Type B pancreatic cell (in vitro differentiated cells): ENCODE measurements around the gene C3orf70. TPM values are rescaled to one million over a fixed set of nuclear protein-coding genes. Genes with fewer than 3 reads are reported as not detected.
"Not testable (repeated sequence)": the region's sequence is repeated elsewhere in the genome, so short reads cannot be mapped to it uniquely, and the experiment has no call there.

Source experiments
- DNase-seq: peaks from one replicate; pipeline ENCODE4 v3.0.0; 2021; ENCODE audit warnings: mixed read lengths; ENCODE audit not compliant: unreplicated experiment; ENCODE audit errors: extremely low spot score
- H3K27ac Mint-ChIP-seq: 2 replicates; pipeline ENCODE4 v1.8.0; 2021; ENCODE audit warnings: mild to moderate bottlenecking, mixed read lengths
- H3K27me3 Mint-ChIP-seq: 2 replicates; pipeline ENCODE4 v1.8.0; 2021; ENCODE audit warnings: mixed read lengths
- H3K36me3 Mint-ChIP-seq: 2 replicates; pipeline ENCODE4 v1.8.0; 2021; ENCODE audit warnings: mixed read lengths
- H3K4me1 Mint-ChIP-seq: one replicate; pipeline ENCODE4 v1.8.0; 2021; ENCODE audit warnings: mixed read lengths; ENCODE audit not compliant: unreplicated experiment
- H3K4me3 Mint-ChIP-seq: 2 replicates; pipeline ENCODE4 v1.8.0; 2021; ENCODE audit warnings: mild to moderate bottlenecking, mixed read lengths
- H3K9me3 Mint-ChIP-seq: 2 replicates; pipeline ENCODE4 v1.8.0; 2021; ENCODE audit warnings: mixed read lengths
- total RNA-seq: library from RNA; stranded (reverse); gene quantifications from 2 replicates; pipeline ENCODE4 v1.2.1, GENCODE V29; 2021; ENCODE audit warnings: low replicate concordance
- TF ChIP-seq, protein P1 (sequence below): fragments of 200-600 bp; sonication (generic); conservative IDR thresholded peaks from 2 replicates; pipeline ENCODE4 v1.5.0; 2021; ENCODE audit warnings: antibody characterized with exemption, mild to moderate bottlenecking

The C3orf70 gene
- total RNA-seq, 1 donor from 2014 or later, result 4.1 TPM

DNA sequence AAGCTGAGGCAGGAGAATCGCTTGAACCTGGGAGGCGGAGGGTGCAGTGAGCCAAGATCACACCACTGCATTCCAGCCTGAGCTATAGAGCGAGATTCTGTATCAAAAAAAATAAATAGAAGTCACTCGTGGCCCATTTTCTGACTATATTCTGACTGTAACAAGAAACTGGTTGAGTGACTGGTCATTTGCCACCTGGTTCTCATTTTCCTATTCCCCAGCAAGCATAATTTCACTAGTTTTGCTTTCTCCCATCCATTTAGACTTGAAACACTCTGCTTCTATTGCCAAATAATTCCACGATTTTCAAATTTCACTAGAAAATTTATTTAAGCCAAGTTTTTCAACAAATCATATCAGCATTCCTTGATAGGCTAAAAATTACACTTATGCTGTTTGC, 40.7 kb downstream of the C3orf70 start:
- Mint-ChIP-seq H3K9me3 (no peaks in the 10 kb centered on the region), H3K4me3 (no peak overlapping the region), H3K27ac (no peak overlapping the region), H3K4me1 (peaks cover 4% of the 10 kb centered on the region), H3K27me3 (no peaks in the 10 kb centered on the region), H3K36me3 (no peaks in the 10 kb centered on the region)
- TF ChIP-seq, protein P1, sequence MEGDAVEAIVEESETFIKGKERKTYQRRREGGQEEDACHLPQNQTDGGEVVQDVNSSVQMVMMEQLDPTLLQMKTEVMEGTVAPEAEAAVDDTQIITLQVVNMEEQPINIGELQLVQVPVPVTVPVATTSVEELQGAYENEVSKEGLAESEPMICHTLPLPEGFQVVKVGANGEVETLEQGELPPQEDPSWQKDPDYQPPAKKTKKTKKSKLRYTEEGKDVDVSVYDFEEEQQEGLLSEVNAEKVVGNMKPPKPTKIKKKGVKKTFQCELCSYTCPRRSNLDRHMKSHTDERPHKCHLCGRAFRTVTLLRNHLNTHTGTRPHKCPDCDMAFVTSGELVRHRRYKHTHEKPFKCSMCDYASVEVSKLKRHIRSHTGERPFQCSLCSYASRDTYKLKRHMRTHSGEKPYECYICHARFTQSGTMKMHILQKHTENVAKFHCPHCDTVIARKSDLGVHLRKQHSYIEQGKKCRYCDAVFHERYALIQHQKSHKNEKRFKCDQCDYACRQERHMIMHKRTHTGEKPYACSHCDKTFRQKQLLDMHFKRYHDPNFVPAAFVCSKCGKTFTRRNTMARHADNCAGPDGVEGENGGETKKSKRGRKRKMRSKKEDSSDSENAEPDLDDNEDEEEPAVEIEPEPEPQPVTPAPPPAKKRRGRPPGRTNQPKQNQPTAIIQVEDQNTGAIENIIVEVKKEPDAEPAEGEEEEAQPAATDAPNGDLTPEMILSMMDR, result no peak
- no peak for DNase-seq

DNA sequence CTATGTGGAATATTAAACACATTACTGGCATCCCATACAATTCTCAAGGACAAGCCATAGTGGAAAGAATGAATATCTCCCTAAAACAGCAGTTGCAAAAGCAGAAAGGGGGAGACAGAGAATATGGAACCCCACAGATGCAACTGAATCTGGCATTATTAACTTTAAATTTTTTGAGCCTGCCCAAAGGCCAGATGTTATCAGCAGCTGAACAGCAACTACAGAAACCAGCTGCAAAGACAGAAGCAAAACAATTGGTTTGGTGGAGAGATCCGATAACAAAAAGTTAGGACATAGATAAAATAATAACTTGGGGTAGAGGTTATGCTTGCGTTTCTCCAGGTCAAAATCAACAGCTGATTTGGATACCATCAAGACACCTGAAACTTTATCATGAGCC, 43.8 kb downstream of the C3orf70 start:
- H3K4me1 Mint-ChIP-seq, H3K27me3 Mint-ChIP-seq, H3K36me3 Mint-ChIP-seq, H3K4me3 Mint-ChIP-seq, DNase-seq, H3K27ac Mint-ChIP-seq, H3K9me3 Mint-ChIP-seq: not testable (repeated sequence)

DNA sequence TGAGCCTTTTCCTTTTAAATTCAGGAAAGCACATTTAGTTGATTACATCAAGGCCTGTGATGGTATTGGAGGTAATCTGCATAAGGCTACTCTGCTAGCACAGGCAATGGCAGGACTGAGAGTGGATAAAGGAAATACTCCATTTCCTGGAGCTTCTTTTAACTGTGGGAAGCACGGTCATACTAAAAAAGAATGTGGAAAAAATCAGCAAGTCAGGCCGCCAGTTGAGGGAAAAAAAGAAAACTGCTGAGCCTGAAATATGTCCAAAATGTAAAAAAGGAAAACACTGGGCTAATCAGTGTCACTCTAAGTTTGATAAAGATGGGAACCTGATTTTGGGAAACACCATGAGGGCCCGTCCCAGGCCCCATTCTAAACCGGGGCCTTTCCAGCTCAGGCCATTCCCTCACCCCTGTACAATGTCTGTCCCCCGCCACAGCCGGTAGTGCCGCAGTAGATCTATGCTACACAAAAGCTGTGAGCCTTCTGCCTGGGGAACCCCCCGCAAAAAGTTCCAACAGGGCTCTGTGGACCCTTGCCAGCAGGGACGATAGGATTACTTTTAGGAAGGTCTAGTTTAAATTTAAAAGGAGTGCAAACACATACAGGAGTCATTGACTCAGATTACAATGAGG, 46.5 kb downstream of the C3orf70 start:
- H3K27ac Mint-ChIP-seq, H3K4me1 Mint-ChIP-seq, DNase-seq, H3K27me3 Mint-ChIP-seq, H3K36me3 Mint-ChIP-seq, H3K4me3 Mint-ChIP-seq, H3K9me3 Mint-ChIP-seq: not testable (repeated sequence)

DNA sequence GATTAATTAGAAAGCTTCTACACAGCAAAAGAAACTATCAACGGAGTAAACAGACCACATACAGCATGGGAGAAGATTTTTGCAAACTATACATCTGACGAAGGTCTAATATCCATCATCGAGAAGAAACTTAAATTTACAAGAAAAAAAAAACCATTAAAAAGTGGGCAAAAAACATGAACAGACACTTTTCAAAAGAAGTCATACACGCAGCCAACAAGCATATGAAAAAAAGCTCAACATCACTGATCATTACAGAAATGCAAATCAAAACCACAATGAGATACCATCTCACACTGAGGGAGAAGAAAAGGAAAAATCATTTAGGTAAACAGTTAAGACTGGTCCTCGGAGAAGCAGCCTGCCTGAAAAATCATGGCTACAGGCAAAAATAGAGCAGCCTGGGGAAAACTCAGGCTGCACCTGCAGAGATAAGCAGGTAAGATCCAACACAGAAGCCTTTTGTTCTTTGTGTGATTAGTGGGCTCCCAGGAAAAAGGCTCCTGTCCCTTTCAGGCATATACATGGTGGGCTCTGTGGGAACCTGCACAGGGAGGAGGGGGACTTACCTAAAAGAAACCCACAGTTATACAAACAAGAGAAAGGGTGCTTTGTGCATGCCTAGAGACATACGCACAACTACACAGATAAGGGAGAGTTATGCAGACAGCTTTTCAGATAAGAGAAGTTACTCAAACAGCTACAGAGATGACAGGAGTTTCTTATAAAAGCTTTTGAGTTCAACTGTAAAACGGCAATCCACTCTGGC, 49.3 kb downstream of the C3orf70 start:
- TF ChIP-seq, protein P1, result no peak

DNA sequence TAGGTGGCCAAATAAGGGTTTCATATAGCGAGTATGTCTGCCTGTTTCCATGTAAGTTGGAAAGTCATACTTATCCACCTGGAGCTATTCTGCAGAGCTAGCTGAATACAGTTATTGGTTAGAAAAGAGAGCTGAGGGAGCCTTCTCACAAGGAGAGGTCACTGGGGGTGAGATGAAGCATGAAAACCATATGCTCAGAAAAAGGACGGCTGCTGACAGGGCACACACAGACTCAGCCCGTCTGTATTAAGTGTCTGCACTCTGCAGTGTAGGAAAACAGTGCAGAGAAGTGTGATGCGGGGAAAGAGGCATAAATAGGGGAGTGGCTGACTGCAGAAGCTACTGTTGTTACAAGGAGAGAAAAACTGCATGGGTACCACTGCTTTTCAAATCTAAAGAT, 58.2 kb downstream of the C3orf70 start:
- Mint-ChIP-seq H3K27ac (no peak overlapping the region), H3K27me3 (no peaks in the 10 kb centered on the region), H3K36me3 (no peaks in the 10 kb centered on the region), H3K9me3 (peaks cover 6% of the 10 kb centered on the region), H3K4me3 (no peak overlapping the region), H3K4me1 (peaks cover 13% of the 10 kb centered on the region)
- TF ChIP-seq, protein P1, result no peak
- no peak for DNase-seq

More for the DNA sequence above, 49.3 kb downstream of the C3orf70 start:
- Mint-ChIP-seq H3K4me3 (no peak overlapping the region), H3K9me3 (peaks cover 7% of the 10 kb centered on the region), H3K36me3 (no peaks in the 10 kb centered on the region), H3K27me3 (no peaks in the 10 kb centered on the region), H3K4me1 (peaks cover 5% of the 10 kb centered on the region), H3K27ac (no peak overlapping the region)
- no peak for DNase-seq

DNA sequence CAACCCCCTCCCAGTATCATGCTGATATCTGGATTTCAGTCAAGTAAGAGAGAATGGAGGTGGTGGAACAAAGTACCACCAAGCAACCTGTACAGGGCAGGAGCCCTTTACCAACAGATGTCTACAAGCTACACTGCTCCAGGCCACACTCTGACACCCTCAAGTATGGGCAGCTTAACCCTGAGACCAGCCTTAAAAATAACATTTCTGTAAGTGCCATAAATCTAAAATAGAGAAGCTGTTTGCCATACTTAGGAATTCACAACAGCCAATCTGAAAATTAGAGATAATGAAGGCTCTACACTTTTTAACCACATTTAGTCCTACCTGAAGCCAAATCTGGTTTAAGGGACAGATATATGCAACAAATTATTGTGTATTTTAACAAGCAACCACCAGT, 59.7 kb downstream of the C3orf70 start:
- Mint-ChIP-seq H3K4me1 (peaks cover 13% of the 10 kb centered on the region), H3K36me3 (no peaks in the 10 kb centered on the region), H3K4me3 (no peak overlapping the region), H3K27ac (no peak overlapping the region), H3K9me3 (peaks cover 6% of the 10 kb centered on the region), H3K27me3 (no peaks in the 10 kb centered on the region)
- DNase-seq, result no peak
- TF ChIP-seq, protein P1, result no peak
